T-helper 9 cell (primary cell): ENCODE results near the gene TRIM44.
"Not testable (repeated sequence)": the region's sequence is repeated elsewhere in the genome, so short reads cannot be mapped to it uniquely, and the experiment has no call there.

Source experiments
- DNase-seq: peaks from one replicate; pipeline ENCODE4 v3.0.0-alpha.2; 2020

Gene TRIM44

GRCh38 chr11:35721651-35722282, 59.2 kb downstream of the TRIM44 start:
- DNase-seq = no peak

DNA sequence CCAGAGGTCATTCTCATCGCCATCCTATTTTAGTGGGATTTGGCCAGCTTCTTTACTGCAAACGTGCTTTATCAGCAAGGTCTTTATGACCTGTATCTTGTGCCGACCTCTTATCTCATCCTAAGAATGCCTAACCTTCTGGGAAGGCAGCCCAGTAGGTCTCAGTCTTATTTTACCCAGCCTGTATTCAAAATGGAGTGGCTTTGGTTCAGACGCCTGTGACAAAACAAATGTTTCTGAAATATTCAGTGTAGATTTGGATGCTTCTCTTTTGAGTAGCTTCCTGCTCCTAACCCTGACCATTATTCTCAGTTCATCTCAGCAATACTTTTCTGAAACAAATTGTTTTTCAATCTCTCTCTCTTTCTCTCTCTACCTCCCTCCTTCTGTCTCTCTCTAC, 60.1 kb downstream of the TRIM44 start:
- DNase-seq = no peak

DNA sequence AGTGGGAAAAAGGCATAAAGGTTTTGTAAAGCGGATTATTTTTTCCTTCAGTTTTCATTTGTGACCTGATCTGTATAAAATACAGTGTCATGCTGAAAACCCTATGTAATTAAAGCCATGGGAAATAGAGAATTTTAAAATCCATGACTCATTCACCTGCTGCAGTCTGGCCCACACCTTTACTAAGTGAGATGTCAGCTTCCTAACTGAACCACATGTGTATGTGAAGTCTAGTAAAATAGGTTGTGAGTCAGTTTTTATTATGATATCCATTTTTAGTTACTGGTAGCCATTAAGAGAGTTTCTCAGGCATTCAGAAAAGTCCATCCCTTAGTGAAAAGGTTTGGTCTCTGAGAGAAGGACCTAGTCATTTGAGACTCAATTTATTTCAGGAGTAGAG, 60.9 kb downstream of the TRIM44 start:
- DNase-seq = no peak

DNA sequence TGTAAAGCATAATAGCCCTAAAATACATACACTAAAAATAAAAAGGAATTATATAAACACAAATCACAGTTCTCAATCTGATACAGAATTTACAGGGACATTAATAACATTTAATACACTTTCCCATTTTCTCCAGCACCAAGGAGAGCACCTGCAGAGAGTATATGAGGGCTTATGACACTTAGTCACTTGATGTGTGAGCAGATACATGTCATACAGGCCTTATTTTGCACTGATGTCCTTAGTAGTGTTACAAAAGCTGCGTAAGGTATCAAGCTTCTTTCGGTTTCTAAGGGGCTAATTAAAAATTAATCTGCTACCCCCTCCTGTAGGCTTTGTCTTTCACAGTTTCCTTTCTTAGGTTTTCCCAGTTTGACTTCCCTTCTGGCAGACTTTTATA, 61.3 kb downstream of the TRIM44 start:
- no peak for DNase-seq

DNA sequence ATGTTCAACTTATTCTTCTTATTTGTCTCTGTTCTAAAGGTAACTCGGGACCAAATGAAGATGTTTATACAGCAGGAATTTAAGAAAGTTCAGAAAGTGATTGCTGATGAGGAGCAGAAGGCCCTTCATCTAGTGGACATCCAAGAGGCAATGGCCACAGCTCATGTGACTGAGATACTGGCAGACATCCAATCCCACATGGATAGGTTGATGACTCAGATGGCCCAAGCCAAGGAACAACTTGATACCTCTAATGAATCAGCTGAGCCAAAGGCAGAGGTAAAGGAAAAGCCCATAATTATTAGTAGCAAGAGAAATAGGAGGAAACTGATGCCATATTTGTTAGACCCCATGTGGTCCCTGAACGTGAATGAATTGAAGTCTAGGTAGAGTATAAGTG, 63.3 kb downstream of the TRIM44 start:
- DNase-seq = no peak

- no peak for DNase-seq
Measured at GRCh38 chr11:35727140-35727539, 64.6 kb downstream of the TRIM44 start.

- DNase-seq = no peak
Measured at GRCh38 chr11:35730254-35730653, 67.7 kb downstream of the TRIM44 start.

DNA sequence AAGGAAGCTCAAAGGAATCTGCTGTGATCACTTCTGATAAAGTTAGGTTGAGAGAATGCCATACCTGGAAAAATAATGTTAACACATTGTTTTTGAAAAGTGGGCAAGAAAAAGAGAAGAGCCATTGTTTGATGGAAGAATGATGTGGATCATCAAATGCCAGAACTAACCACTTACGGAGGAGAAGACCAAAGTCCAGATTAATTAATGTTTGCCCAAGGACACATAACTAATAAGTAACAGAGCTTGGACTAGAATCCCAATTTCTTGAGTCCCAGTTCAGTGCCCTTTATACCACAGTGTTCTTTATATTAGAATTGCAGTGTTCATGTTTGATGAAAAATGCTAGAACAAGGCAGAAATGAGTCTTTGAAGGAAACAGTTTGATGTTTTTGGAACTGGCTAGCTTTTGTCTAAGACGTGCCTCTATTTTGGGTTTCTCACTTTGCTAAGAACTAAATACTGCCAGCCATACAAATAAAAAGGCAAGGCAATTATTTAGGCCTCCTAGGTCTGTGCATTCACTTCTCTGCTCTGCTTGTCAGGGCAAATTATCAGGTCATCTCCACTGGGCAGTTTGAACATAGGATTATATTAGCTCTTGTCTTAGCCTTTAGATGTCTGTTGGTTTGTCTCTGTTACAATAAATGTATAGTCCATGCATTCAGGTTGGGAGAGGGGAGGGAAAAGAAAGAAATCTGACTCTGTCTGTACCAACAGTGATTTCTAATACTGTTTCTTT, 72.3 kb downstream of the TRIM44 start:
- DNase-seq = no peak

DNA sequence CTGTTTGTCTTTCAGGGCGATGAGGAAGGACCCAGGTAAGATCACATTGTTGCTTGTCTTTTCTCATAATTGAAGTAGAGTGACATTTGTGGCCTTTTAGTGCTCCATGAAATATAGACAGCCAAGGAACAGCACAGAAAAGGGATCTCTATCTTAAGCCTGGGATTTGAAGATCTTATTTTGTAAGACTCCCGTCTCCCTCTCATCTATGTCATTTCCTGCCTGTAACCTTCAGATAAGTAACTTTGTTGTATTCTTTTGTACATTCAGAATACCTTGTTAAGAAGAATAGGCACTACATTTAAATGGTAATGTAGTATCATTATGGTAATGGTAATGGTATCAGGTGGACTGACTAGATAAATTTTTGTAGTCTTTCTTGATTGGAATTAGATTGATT, 72.8 kb downstream of the TRIM44 start:
- DNase-seq = no peak

DNA sequence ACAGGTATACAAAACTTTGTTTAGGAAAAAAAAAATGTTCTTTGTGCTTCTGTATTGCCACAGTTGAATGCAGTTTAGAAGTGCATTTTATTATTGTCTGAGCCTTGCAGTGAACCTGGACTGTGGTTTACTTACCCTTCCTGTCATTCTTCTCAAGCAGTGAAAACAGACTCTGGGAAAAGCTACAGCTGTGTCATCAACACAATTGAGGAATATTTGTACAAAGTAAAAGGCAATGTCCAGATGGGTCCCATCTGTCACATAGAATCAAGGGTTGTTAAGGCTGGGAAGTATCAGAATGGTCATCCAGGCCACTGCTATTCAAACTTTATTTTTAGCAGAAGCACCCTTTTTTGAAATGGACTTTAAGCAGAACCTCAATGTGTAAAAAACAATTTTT, 73.3 kb downstream of the TRIM44 start:
- no peak for DNase-seq

- no peak for DNase-seq
Measured at GRCh38 chr11:35736952-35737351, 74.4 kb downstream of the TRIM44 start.

GRCh38 chr11:35740061-35740799, 77.7 kb downstream of the TRIM44 start:
- DNase-seq = no peak

- no peak for DNase-seq
Measured at GRCh38 chr11:35742707-35743454, 80.3 kb downstream of the TRIM44 start.

DNA sequence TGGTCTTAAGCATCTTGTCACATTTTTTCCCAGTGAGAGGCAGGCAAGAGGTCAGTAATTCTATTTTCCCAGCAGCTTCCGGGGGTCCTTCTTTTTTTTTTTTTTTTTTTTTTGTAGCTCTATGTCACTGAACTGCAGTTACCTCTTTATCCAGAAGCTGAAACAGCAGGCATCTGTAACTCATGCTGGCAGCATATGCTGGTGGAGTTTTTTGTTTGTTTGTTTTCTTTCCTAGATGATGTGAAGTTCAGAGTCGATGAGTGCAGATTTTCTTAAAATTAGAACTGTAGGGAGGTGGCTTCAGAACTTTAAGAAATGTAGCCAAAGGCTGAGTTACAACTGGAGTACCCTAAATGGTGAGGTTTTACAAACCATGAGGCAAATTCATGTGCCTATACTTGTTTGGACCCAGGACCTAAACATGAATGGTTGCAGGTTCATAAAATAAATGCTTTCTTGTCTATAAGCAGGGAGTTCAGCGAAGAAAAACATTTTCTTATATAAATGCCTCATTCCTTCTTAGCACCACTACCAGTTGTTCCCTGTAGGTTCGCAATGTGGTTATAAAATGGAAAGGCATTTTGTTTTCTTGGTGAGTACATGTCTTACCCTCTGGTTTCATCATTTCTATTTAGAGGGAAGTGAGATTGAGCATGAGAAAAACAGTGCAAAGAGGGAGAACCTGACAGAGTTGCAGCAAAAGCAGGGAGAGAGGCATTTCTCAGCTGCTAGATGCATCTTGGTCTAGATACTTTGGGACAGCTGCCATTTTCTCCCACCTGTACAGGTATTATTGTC, 84.0 kb downstream of the TRIM44 start:
- no peak for DNase-seq

GRCh38 chr11:35747668-35748067, 85.1 kb downstream of the TRIM44 start:
- no peak for DNase-seq

DNA sequence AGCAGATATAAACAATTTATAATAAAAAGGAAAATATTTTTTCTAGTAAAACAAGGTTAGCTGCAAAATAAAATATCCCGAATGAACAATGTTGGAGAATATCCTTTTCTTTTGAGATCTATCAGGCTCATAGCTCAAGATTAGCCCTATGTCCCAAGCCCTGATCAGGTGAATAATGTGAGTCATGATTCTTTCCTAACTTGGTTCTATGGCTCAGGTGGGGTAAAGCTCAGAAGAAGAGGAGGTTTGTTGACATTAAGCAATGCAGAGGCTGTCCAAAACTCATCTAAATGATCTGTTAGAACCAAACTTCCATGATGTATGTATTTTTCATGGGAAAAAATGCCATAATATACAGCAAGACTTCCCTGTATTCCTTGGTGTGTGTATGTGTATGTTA, 86.1 kb downstream of the TRIM44 start:
- no peak for DNase-seq

DNA sequence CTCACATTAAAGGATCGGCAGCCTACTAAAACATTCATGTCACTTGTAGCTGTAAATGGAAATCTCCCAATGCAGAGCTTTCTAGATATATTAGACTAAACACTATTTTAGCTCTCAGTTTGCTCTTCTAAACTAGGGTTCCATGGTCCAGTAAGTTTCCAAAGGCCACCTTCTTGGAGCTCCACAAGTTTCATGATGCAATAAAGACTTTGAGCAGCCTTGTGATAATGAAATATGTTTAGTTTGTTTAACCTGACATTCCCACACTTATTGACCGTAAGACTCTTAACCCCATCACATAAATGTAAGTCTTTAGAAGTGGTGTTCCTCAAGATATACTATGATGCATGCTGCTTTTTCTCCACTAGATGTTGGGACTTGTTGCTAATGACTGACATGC, 87.7 kb downstream of the TRIM44 start:
- no peak for DNase-seq

GRCh38 chr11:35750981-35751663, 88.5 kb downstream of the TRIM44 start:
- DNase-seq = no peak

DNA sequence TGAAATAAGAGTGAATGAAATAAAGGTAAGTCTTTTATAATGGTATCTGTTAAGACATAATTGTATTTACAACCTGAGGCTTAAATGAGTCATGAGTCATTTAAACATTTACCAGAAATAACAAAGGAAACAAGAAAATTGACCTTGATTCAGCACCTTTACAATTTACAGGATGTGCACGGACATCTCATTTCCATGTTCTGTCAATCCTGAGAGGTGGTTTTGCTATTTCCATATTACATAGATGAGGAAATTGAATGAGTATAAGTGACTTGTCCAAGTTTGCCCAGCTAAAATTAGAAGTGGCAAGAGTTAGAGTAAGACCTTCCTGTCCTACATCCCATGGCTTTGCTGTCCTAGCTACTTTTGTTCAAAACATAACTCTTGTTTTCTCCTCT, 89.1 kb downstream of the TRIM44 start:
- DNase-seq = no peak

GRCh38 chr11:35752115-35752514, 89.5 kb downstream of the TRIM44 start:
- no peak for DNase-seq

DNA sequence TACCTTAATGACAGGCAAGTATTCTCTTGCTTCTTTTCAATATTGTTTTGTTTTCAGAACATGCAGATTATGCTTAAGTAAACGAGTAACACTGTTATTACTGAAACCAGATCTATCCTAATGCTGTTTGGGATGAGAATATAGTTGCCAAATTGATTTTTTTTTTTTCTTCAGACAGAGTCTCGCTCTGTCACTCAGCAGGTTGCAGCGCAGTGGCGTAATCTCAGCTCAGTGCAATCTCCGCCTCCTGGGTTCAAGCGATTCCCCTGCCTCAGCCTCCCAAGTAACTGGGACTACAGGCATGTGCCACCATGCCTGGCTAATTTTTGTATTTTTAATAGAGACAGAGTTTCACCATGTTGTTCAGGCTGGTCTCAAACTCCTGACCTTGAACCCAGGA, 91.0 kb downstream of the TRIM44 start:
- DNase-seq = not testable (repeated sequence)

GRCh38 chr11:35759951-35760350, 97.4 kb downstream of the TRIM44 start:
- not testable (repeated sequence) for DNase-seq
